ENCODE data around the gene TFAP2A.

Gene TFAP2A

GRCh38 chr6:10446548-10446947 lies 31.7 kb upstream of the TFAP2A start:
- Histone ChIP-seq H3K27ac (replicated peaks; ENCODE audit: low read length) (no peak overlapping the region), H3K4ac (ENCODE audit: low read length) (no peak overlapping the region), H3K9me3 (replicated peaks in 1 of 2; ENCODE audit: control insufficient read depth in 2 of 2, insufficient read depth in 1 of 2, low read depth in 1 of 2, low read length in 2 of 2) (no peaks in the 10 kb centered on the region), H2AK5ac (ENCODE audit: low read depth, low read length) (no peak overlapping the region), H3K79me1 (ENCODE audit: low read depth, low read length) (no peaks in the 10 kb centered on the region), H2BK15ac (ENCODE audit: low read length) (no peak overlapping the region), H2BK120ac (ENCODE audit: low read depth, low read length) (no peak overlapping the region), H3K9ac (ENCODE audit: low read depth, low read length, poor library complexity) (no peak overlapping the region), H2AFZ (ENCODE audit: low read length) (no peak overlapping the region), H3K4me3 (ENCODE audit: low read length in 2 of 2) (no peak overlapping the region), H3K23ac (ENCODE audit: low read depth, low read length, poor library complexity) (no peak overlapping the region), H2BK5ac (ENCODE audit: low read length) (no peak overlapping the region), H3K27me3 (ENCODE audit: control insufficient read depth in 3 of 3, insufficient read depth in 3 of 3, low read depth in 1 of 3, low read length in 3 of 3) (no peaks in the 10 kb centered on the region), H3K36me3 (replicated peaks in 1 of 2; ENCODE audit: control insufficient read depth in 2 of 2, insufficient read depth in 2 of 2, low read length in 2 of 2) (no peaks in the 10 kb centered on the region), H3K14ac (ENCODE audit: low read length) (no peak overlapping the region), H4K8ac (ENCODE audit: low read depth, low read length) (no peak overlapping the region), H2BK12ac (ENCODE audit: low read length) (no peak overlapping the region), H3K4me2 (ENCODE audit: insufficient read depth, low read length, poor library complexity, severe bottlenecking) (no peak overlapping the region), H3K18ac (ENCODE audit: low read length) (no peak overlapping the region), H4K91ac (ENCODE audit: low read depth, low read length, poor library complexity) (no peak overlapping the region), H3K4me1 (ENCODE audit: control insufficient read depth in 2 of 2, insufficient read depth in 1 of 2, low read depth in 1 of 2, low read length in 2 of 2) (no peaks in the 10 kb centered on the region)
- WGBS, 2 donors (ENCODE audit: extremely low coverage in 2 of 2, insufficient read length in 2 of 2, insufficient replicate concordance in 1 of 2), result no CpG with 5 or more reads among the region's 1 CpG
- no peak for DNase-seq (ENCODE audit: low spot score)

- Histone ChIP-seq H2BK12ac (ENCODE audit: low read length) (no peak overlapping the region), H3K9ac (ENCODE audit: low read depth, low read length, poor library complexity) (no peak overlapping the region), H2AK5ac (ENCODE audit: low read depth, low read length) (no peak overlapping the region), H2BK120ac (ENCODE audit: low read depth, low read length) (no peak overlapping the region), H3K18ac (ENCODE audit: low read length) (no peak overlapping the region), H2BK5ac (ENCODE audit: low read length) (no peak overlapping the region), H3K23ac (ENCODE audit: low read depth, low read length, poor library complexity) (no peak overlapping the region), H3K4me3 (ENCODE audit: low read length in 2 of 2) (no peak overlapping the region), H3K27me3 (ENCODE audit: control insufficient read depth in 3 of 3, insufficient read depth in 3 of 3, low read depth in 1 of 3, low read length in 3 of 3) (no peaks in the 10 kb centered on the region), H4K91ac (ENCODE audit: low read depth, low read length, poor library complexity) (no peak overlapping the region), H2AFZ (ENCODE audit: low read length) (no peak overlapping the region), H3K9me3 (replicated peaks in 1 of 2; ENCODE audit: control insufficient read depth in 2 of 2, insufficient read depth in 1 of 2, low read depth in 1 of 2, low read length in 2 of 2) (no peaks in the 10 kb centered on the region), H3K4ac (ENCODE audit: low read length) (no peak overlapping the region), H2BK15ac (ENCODE audit: low read length) (no peak overlapping the region), H3K14ac (ENCODE audit: low read length) (no peak overlapping the region), H3K27ac (replicated peaks; ENCODE audit: low read length) (no peak overlapping the region), H3K4me2 (ENCODE audit: insufficient read depth, low read length, poor library complexity, severe bottlenecking) (no peak overlapping the region), H4K8ac (ENCODE audit: low read depth, low read length) (no peak overlapping the region), H3K79me1 (ENCODE audit: low read depth, low read length) (no peaks in the 10 kb centered on the region), H3K36me3 (replicated peaks in 1 of 2; ENCODE audit: control insufficient read depth in 2 of 2, insufficient read depth in 2 of 2, low read length in 2 of 2) (no peaks in the 10 kb centered on the region), H3K4me1 (ENCODE audit: control insufficient read depth in 2 of 2, insufficient read depth in 1 of 2, low read depth in 1 of 2, low read length in 2 of 2) (no peaks in the 10 kb centered on the region)
- no peak for DNase-seq (ENCODE audit: low spot score)
- WGBS, 2 donors (ENCODE audit: extremely low coverage in 2 of 2, insufficient read length in 2 of 2, insufficient replicate concordance in 1 of 2), result no CpG with 5 or more reads among the region's 3 CpGs
Observed at GRCh38 chr6:10441655-10442009, 26.8 kb upstream of the TFAP2A start.

GRCh38 chr6:10441004-10441654 lies 26.3 kb upstream of the TFAP2A start:
- H3K27ac ChIP-seq (replicated peaks; ENCODE audit: low read length), result no peak overlapping the region
- H3K4me3 ChIP-seq (ENCODE audit: low read length in 2 of 2), result no peak overlapping the region

GRCh38 chr6:10437891-10438290 lies 23.0 kb upstream of the TFAP2A start:
- no peak overlapping the region for H2AFZ ChIP-seq (ENCODE audit: low read length)
- H2BK5ac ChIP-seq (ENCODE audit: low read length), result no peak overlapping the region
- no peak overlapping the region for H2AK5ac ChIP-seq (ENCODE audit: low read depth, low read length)
- no peaks in the 10 kb centered on the region for H3K36me3 ChIP-seq (replicated peaks in 1 of 2; ENCODE audit: control insufficient read depth in 2 of 2, insufficient read depth in 2 of 2, low read length in 2 of 2)
- no peaks in the 10 kb centered on the region for H3K27me3 ChIP-seq (ENCODE audit: control insufficient read depth in 3 of 3, insufficient read depth in 3 of 3, low read depth in 1 of 3, low read length in 3 of 3)
- H3K9ac ChIP-seq (ENCODE audit: low read depth, low read length, poor library complexity), result no peak overlapping the region
- no peak overlapping the region for H3K18ac ChIP-seq (ENCODE audit: low read length)
- no peak overlapping the region for H3K4me2 ChIP-seq (ENCODE audit: insufficient read depth, low read length, poor library complexity, severe bottlenecking)
- H3K4me3 ChIP-seq (ENCODE audit: low read length in 2 of 2), result no peak overlapping the region
- no peak overlapping the region for H4K91ac ChIP-seq (ENCODE audit: low read depth, low read length, poor library complexity)
- H4K8ac ChIP-seq (ENCODE audit: low read depth, low read length), result no peak overlapping the region
- H2BK12ac ChIP-seq (ENCODE audit: low read length), result no peak overlapping the region
- H3K23ac ChIP-seq (ENCODE audit: low read depth, low read length, poor library complexity), result no peak overlapping the region
- H3K9me3 ChIP-seq (replicated peaks in 1 of 2; ENCODE audit: control insufficient read depth in 2 of 2, insufficient read depth in 1 of 2, low read depth in 1 of 2, low read length in 2 of 2), result no peaks in the 10 kb centered on the region
- no peak overlapping the region for H3K27ac ChIP-seq (replicated peaks; ENCODE audit: low read length)
- H3K79me1 ChIP-seq (ENCODE audit: low read depth, low read length), result no peaks in the 10 kb centered on the region
- DNase-seq (ENCODE audit: low spot score), result no peak
- H3K4ac ChIP-seq (ENCODE audit: low read length), result no peak overlapping the region
- WGBS, 2 donors (ENCODE audit: extremely low coverage in 2 of 2, insufficient read length in 2 of 2, insufficient replicate concordance in 1 of 2), result no CpG with 5 or more reads among the region's 3 CpGs
- H3K14ac ChIP-seq (ENCODE audit: low read length), result no peak overlapping the region
- no peak overlapping the region for H2BK120ac ChIP-seq (ENCODE audit: low read depth, low read length)
- no peak overlapping the region for H2BK15ac ChIP-seq (ENCODE audit: low read length)
- no peaks in the 10 kb centered on the region for H3K4me1 ChIP-seq (ENCODE audit: control insufficient read depth in 2 of 2, insufficient read depth in 1 of 2, low read depth in 1 of 2, low read length in 2 of 2)

More at GRCh38 chr6:10441004-10441654, 26.3 kb upstream of the TFAP2A start:
- Histone ChIP-seq H3K4me2 (ENCODE audit: insufficient read depth, low read length, poor library complexity, severe bottlenecking) (no peak overlapping the region), H3K9ac (ENCODE audit: low read depth, low read length, poor library complexity) (no peak overlapping the region), H3K4ac (ENCODE audit: low read length) (no peak overlapping the region), H3K36me3 (replicated peaks in 1 of 2; ENCODE audit: control insufficient read depth in 2 of 2, insufficient read depth in 2 of 2, low read length in 2 of 2) (no peaks in the 10 kb centered on the region), H4K91ac (ENCODE audit: low read depth, low read length, poor library complexity) (no peak overlapping the region), H3K4me1 (ENCODE audit: control insufficient read depth in 2 of 2, insufficient read depth in 1 of 2, low read depth in 1 of 2, low read length in 2 of 2) (no peaks in the 10 kb centered on the region), H3K79me1 (ENCODE audit: low read depth, low read length) (no peaks in the 10 kb centered on the region), H3K14ac (ENCODE audit: low read length) (no peak overlapping the region), H3K18ac (ENCODE audit: low read length) (no peak overlapping the region), H3K9me3 (replicated peaks in 1 of 2; ENCODE audit: control insufficient read depth in 2 of 2, insufficient read depth in 1 of 2, low read depth in 1 of 2, low read length in 2 of 2) (no peaks in the 10 kb centered on the region), H2AK5ac (ENCODE audit: low read depth, low read length) (no peak overlapping the region), H2BK120ac (ENCODE audit: low read depth, low read length) (no peak overlapping the region), H2AFZ (ENCODE audit: low read length) (no peak overlapping the region), H2BK15ac (ENCODE audit: low read length) (no peak overlapping the region), H2BK5ac (ENCODE audit: low read length) (no peak overlapping the region), H3K23ac (ENCODE audit: low read depth, low read length, poor library complexity) (no peak overlapping the region), H4K8ac (ENCODE audit: low read depth, low read length) (no peak overlapping the region), H2BK12ac (ENCODE audit: low read length) (no peak overlapping the region), H3K27me3 (ENCODE audit: control insufficient read depth in 3 of 3, insufficient read depth in 3 of 3, low read depth in 1 of 3, low read length in 3 of 3) (no peaks in the 10 kb centered on the region)
- WGBS, 2 donors (ENCODE audit: extremely low coverage in 2 of 2, insufficient read length in 2 of 2, insufficient replicate concordance in 1 of 2), result no CpG with 5 or more reads among the region's 7 CpGs
- no peak for DNase-seq (ENCODE audit: low spot score)

Data from neuronal stem cell (in vitro differentiated cells).